Muscle layer of duodenum (tissue), 2 donors: ENCODE results near the gene SLC16A10.

Experiments used
- H3K27ac ChIP-seq: one replicate; pipeline ENCODE4 v1.7.0; 2013; ENCODE audit warnings: mild to moderate bottlenecking, low read length
- H3K27me3 ChIP-seq: one replicate; pipeline ENCODE4 v1.7.0; 2013; ENCODE audit warnings: low read depth, mild to moderate bottlenecking, control low read depth, low read length
- H3K36me3 ChIP-seq, 2 donors: one replicate each; pipeline ENCODE4 v1.7.0; 2013; ENCODE audit warnings: low read length in 2 of 2, control low read depth in 1 of 2, mild to moderate bottlenecking in 1 of 2; ENCODE audit not compliant: insufficient read depth in 2 of 2, control insufficient read depth in 1 of 2
- H3K4me1 ChIP-seq, 2 donors: one replicate each; pipeline ENCODE4 v1.7.0; 2013; ENCODE audit warnings: low read length in 2 of 2, mild to moderate bottlenecking in 2 of 2, control low read depth in 1 of 2, moderate library complexity in 1 of 2; ENCODE audit not compliant: insufficient read depth in 2 of 2, control insufficient read depth in 1 of 2
- H3K4me3 ChIP-seq, 2 donors: one replicate each; pipeline ENCODE4 v1.7.0; 2013; ENCODE audit warnings: low read length in 2 of 2, low read depth in 1 of 2, mild to moderate bottlenecking in 1 of 2
- H3K9me3 ChIP-seq, 2 donors: one replicate each; pipeline ENCODE4 v1.7.0; 2013; ENCODE audit warnings: low read length in 2 of 2, control low read depth in 1 of 2, mild to moderate bottlenecking in 1 of 2; ENCODE audit not compliant: control insufficient read depth in 1 of 2
- donor health status: healthy.

SLC16A10 gene

GRCh38 chr6:111269401-111269970, 182.2 kb downstream of the SLC16A10 start:
- H3K27me3 ChIP-seq: no peaks in the 10 kb centered on the region
- no peak overlapping the region for H3K27ac ChIP-seq
- H3K4me3 ChIP-seq: no peak overlapping the region
- H3K9me3 ChIP-seq: peaks cover 0 to 7% of the 10 kb centered on the region in 2 donors
- no peaks in the 10 kb centered on the region for H3K4me1 ChIP-seq
- peaks cover 14 to 45% of the 10 kb centered on the region in 2 donors for H3K36me3 ChIP-seq

DNA sequence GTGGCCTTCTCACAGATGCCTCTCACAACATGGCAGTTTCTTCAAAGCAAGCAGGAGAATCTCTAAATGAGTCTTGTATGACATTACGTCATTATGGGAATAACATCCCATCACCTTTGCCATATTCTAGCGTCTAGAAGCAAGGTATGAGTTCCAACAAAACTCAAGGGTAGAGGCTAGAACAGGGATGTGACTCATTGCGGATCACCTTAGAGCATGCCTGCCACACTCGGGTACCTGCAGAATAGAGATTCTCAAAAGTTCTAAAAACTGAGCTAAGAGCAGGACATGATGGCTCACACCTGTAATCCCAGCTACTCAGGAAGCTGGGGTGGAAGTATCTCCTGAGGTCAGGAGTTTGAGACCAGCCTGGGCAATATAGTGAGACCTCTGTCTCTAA, 182.8 kb downstream of the SLC16A10 start:
- Histone ChIP-seq H3K9me3 (peaks cover 4 to 11% of the 10 kb centered on the region in 2 donors), H3K4me3 (no peak overlapping the region), H3K36me3 (peaks cover 17 to 45% of the 10 kb centered on the region in 2 donors), H3K4me1 (no peaks in the 10 kb centered on the region), H3K27ac (no peak overlapping the region), H3K27me3 (no peaks in the 10 kb centered on the region)

- H3K36me3 ChIP-seq: peaks cover 21 to 71% of the 10 kb centered on the region in 2 donors
- H3K4me1 ChIP-seq: no peaks in the 10 kb centered on the region
- no peak overlapping the region for H3K27ac ChIP-seq
- H3K4me3 ChIP-seq: no peak overlapping the region
- peaks cover 5 to 13% of the 10 kb centered on the region in 2 donors for H3K9me3 ChIP-seq
- no peaks in the 10 kb centered on the region for H3K27me3 ChIP-seq
Measured at GRCh38 chr6:111274593-111275217, 187.4 kb downstream of the SLC16A10 start.

- Histone ChIP-seq H3K9me3 (peaks cover 5 to 13% of the 10 kb centered on the region in 2 donors), H3K27ac (no peak overlapping the region), H3K4me3 (no peak overlapping the region), H3K4me1 (no peaks in the 10 kb centered on the region), H3K27me3 (no peaks in the 10 kb centered on the region), H3K36me3 (peaks cover 21 to 69% of the 10 kb centered on the region in 2 donors)
Measured at GRCh38 chr6:111276335-111276734, 189.0 kb downstream of the SLC16A10 start.

DNA sequence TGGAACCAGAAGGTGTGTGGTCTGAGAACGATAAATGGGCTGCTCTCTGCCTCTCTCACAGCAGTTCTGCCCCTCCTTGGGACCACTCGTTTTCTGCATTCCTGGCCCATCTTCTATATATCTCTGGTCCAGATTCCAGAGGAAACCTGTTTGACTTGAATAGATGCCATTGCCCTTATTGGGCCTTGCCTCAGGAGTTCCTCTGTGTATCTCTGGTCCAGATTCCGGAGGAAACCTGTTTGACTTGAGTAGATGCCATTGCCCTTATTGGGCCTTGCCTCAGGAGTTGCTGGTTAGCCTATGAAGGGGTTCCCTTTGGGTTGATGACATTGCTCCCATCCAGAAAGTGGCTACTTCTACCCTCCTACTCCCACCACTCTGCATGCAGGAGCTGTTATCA, 189.4 kb downstream of the SLC16A10 start:
- Histone ChIP-seq H3K4me3 (no peak overlapping the region), H3K27ac (no peak overlapping the region), H3K27me3 (no peaks in the 10 kb centered on the region), H3K36me3 (peaks cover 21 to 69% of the 10 kb centered on the region in 2 donors), H3K4me1 (peaks cover 0 to under 1% of the 10 kb centered on the region in 2 donors), H3K9me3 (peaks cover 5 to 13% of the 10 kb centered on the region in 2 donors)

GRCh38 chr6:111277819-111278218, 190.5 kb downstream of the SLC16A10 start:
- Histone ChIP-seq H3K4me1 (peaks cover 0 to 4% of the 10 kb centered on the region in 2 donors), H3K36me3 (peaks cover 21 to 69% of the 10 kb centered on the region in 2 donors), H3K27me3 (no peaks in the 10 kb centered on the region), H3K4me3 (no peak overlapping the region), H3K9me3 (peaks cover 5 to 13% of the 10 kb centered on the region in 2 donors), H3K27ac (no peak overlapping the region)

GRCh38 chr6:111278731-111279130, 191.4 kb downstream of the SLC16A10 start:
- H3K9me3 ChIP-seq: peaks cover 5 to 9% of the 10 kb centered on the region in 2 donors

GRCh38 chr6:111280445-111280955, 193.2 kb downstream of the SLC16A10 start:
- Histone ChIP-seq H3K27me3 (no peaks in the 10 kb centered on the region), H3K9me3 (peaks cover 0 to 2% of the 10 kb centered on the region in 2 donors), H3K4me3 (no peak overlapping the region), H3K4me1 (peaks cover 0 to 4% of the 10 kb centered on the region in 2 donors), H3K27ac (no peak overlapping the region), H3K36me3 (peaks cover 18 to 42% of the 10 kb centered on the region in 2 donors)

More at GRCh38 chr6:111278731-111279130, 191.4 kb downstream of the SLC16A10 start:
- Histone ChIP-seq H3K27ac (no peak overlapping the region), H3K27me3 (no peaks in the 10 kb centered on the region), H3K4me3 (no peak overlapping the region), H3K4me1 (peaks cover 0 to 4% of the 10 kb centered on the region in 2 donors), H3K36me3 (peaks cover 21 to 60% of the 10 kb centered on the region in 2 donors)
